ENCODE results near the gene ZEB1. TPM values are rescaled to one million over a fixed set of nuclear protein-coding genes. Genes with fewer than 3 reads are reported as not detected.

Gene ZEB1
- 100 to 1,000 TPM; 124 to 189 (median 154) TPM for total RNA-seq

DNA sequence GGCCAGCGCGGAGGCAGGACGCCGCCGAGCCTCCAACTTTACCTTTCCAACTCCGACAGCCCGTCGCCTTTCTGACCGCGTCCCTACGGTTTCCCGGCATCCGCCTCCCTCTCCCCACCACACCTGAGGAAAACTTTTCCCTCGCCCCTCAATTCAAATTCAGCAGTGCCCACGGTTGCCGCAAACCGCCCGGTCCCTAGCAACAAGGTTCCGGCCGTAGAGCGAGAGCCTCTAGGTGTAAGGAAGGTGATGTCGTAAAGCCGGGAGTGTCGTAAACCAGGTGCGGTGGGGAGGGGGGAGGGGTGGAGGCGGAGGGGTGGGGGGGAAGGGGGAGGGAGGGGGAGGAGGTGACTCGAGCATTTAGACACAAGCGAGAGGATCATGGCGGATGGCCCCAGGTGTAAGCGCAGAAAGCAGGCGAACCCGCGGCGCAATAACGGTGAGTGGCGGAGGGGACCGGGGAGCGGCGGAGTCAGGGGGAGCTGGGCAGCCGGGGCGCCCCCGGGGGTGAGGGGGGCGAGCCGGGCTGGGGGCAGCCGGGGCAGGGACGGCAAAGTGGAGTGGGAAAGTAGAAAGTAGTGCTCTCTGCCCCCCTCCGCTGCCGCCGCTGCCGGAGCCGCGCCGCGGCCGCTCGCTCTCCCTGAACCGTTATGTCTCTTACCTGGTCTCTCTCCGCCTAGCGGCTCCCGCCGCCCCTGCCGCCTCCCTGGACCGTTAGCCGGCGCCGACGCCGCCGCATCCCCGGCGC, at the start of gene ZEB1:
TSS of gene ZEB1 (plus strand) at position 363 of the 748 bp plus-strand sequence. CDS start at position 382, 19 bp downstream.
- Histone ChIP-seq H3K27me3 (no peaks in the 10 kb centered on the region), H3K36me3 (no peaks in the 10 kb centered on the region), H3K9me3 (no peaks in the 10 kb centered on the region), H3K27ac (replicated peaks in 1 of 4) (peak within 1 kb of the TSS; percentile 97 to 100 (median 98)), H3K4me3 (peak within 1 kb of the TSS; percentile 91 to 99 (median 96)), H3K4me1 (peaks cover 7 to 34% (median 32%) of the 10 kb centered on the region in 4 donors)
- under 1% methylated on average over 30 of the region's 71 CpGs for WGBS
- peak; percentile 93 for DNase-seq (ENCODE audit: extremely low spot score)
- TF ChIP-seq POLR2AphosphoS5 (IDR thresholded peaks at IDR 0.05): peak; percentile 78 to 87
- TF ChIP-seq, protein P1, sequence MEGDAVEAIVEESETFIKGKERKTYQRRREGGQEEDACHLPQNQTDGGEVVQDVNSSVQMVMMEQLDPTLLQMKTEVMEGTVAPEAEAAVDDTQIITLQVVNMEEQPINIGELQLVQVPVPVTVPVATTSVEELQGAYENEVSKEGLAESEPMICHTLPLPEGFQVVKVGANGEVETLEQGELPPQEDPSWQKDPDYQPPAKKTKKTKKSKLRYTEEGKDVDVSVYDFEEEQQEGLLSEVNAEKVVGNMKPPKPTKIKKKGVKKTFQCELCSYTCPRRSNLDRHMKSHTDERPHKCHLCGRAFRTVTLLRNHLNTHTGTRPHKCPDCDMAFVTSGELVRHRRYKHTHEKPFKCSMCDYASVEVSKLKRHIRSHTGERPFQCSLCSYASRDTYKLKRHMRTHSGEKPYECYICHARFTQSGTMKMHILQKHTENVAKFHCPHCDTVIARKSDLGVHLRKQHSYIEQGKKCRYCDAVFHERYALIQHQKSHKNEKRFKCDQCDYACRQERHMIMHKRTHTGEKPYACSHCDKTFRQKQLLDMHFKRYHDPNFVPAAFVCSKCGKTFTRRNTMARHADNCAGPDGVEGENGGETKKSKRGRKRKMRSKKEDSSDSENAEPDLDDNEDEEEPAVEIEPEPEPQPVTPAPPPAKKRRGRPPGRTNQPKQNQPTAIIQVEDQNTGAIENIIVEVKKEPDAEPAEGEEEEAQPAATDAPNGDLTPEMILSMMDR (IDR thresholded peaks at IDR 0.05): peak; percentile 51 to 76 (median 63)
- no peak for TF ChIP-seq EP300 (IDR thresholded peaks at IDR 0.05)
- peak; percentile 49 for TF ChIP-seq POLR2A (IDR thresholded peaks at IDR 0.05; ENCODE audit: low read depth)
- intact Hi-C loops (cut with DNase I): loop anchor here (2.0 kb wide), 1 partner anchor 186 kb away; no protein-coding TSS in a partner anchor

DNA sequence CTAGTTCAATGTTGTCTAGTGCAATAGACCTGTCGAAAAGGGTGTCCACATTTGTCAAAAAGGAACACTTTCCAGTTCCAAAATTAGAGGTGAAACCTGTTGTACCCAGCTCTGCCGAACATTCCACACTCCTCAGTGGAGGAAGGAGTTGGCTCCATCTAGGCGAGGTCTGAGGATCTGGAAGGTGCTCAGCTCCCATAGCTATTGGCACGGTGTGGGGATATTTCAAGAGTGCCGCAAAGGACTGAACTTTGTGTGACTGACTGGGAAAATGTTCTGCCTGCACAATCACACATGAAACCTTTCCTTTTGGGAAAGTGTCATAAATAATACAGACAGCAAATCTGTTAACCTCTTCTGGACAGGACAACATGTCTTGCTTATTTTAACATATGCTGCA, 48.1 kb upstream of the ZEB1 start:
- Histone ChIP-seq H3K27ac (replicated peaks in 1 of 4) (no peak overlapping the region), H3K27me3 (no peaks in the 10 kb centered on the region), H3K36me3 (no peaks in the 10 kb centered on the region), H3K9me3 (no peaks in the 10 kb centered on the region), H3K4me1 (no peaks in the 10 kb centered on the region), H3K4me3 (no peak overlapping the region)
- WGBS: 88% methylated on average over 5 of the region's 5 CpGs
- no peak for TF ChIP-seq POLR2AphosphoS5 (IDR thresholded peaks at IDR 0.05)
- TF ChIP-seq POLR2A (IDR thresholded peaks at IDR 0.05; ENCODE audit: low read depth): no peak
- TF ChIP-seq, protein P1 (IDR thresholded peaks at IDR 0.05): no peak
- no peak for TF ChIP-seq EP300 (IDR thresholded peaks at IDR 0.05)
- intact Hi-C loops (cut with DNase I): no loop called here
- DNase-seq (ENCODE audit: extremely low spot score): no peak

DNA sequence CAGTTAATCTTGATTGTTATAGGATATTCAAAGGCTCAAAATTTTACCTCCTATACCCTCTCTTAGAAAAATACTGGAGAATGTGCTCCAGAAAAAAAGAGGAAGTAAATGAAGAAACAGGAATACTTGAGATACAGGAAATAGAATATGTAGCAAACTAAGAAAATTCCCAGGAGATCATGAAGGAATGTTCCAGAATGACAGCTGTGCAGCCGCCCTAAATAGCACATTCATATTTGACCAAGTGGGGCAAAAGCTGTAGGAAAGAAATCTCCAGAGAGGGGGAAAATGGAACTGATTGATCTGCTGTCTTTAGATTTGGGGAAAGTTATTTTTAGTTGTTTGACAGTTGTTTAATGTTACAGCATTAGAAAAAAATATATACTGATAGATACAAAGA, 46.2 kb upstream of the ZEB1 start:
- WGBS: 70% methylated on average over 1 of the region's 1 CpG

DNA sequence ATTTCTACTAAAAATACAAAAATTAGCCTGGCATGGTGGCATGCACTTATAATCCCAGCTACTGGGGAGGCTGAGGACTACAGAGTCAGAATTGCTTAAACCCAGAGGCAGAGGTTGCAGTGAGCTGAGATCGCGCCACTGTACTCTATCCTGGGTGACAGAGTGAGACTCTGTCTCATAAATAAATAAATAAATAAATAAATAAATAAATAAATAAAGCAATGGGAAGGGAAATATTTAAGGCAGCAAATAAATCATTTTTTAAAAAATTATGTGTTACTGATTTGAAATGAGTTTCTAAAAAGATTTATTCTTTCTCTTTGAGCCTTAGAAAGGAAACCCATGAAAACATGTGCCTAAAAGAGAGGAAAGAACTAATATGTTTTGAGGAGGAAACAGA, 45.2 kb upstream of the ZEB1 start:
- TF ChIP-seq POLR2AphosphoS5 (IDR thresholded peaks at IDR 0.05): no peak
- no peak for TF ChIP-seq POLR2A (IDR thresholded peaks at IDR 0.05; ENCODE audit: low read depth)
- TF ChIP-seq, protein P1 (IDR thresholded peaks at IDR 0.05): no peak
- TF ChIP-seq EP300 (IDR thresholded peaks at IDR 0.05): no peak
- H3K27ac ChIP-seq (replicated peaks in 1 of 4): no peak overlapping the region
- H3K27me3 ChIP-seq: no peaks in the 10 kb centered on the region
- no peaks in the 10 kb centered on the region for H3K36me3 ChIP-seq
- intact Hi-C loops (cut with DNase I): no loop called here
- DNase-seq (ENCODE audit: extremely low spot score): no peak
- no peak overlapping the region for H3K4me3 ChIP-seq
- no peaks in the 10 kb centered on the region for H3K9me3 ChIP-seq
- H3K4me1 ChIP-seq: no peaks in the 10 kb centered on the region
- WGBS: 98% methylated on average over 2 of the region's 2 CpGs

More for the DNA sequence above, 46.2 kb upstream of the ZEB1 start:
- H3K36me3 ChIP-seq: no peaks in the 10 kb centered on the region
- DNase-seq (ENCODE audit: extremely low spot score): no peak
- intact Hi-C loops (cut with DNase I): no loop called here
- no peaks in the 10 kb centered on the region for H3K4me1 ChIP-seq
- TF ChIP-seq EP300 (IDR thresholded peaks at IDR 0.05) (no peak), POLR2A (IDR thresholded peaks at IDR 0.05; ENCODE audit: low read depth) (no peak), POLR2AphosphoS5 (IDR thresholded peaks at IDR 0.05) (no peak)
- TF ChIP-seq, protein P1 (IDR thresholded peaks at IDR 0.05): no peak
- no peaks in the 10 kb centered on the region for H3K27me3 ChIP-seq
- H3K4me3 ChIP-seq: no peak overlapping the region
- H3K27ac ChIP-seq (replicated peaks in 1 of 4): no peak overlapping the region
- no peaks in the 10 kb centered on the region for H3K9me3 ChIP-seq

Data from esophagus muscularis mucosa (tissue), 4 donors.